Mucosa of descending colon (tissue), 3 donors: ENCODE results near the gene HOXC11. TPM values are rescaled to one million over a fixed set of nuclear protein-coding genes. Genes with fewer than 3 reads are reported as not detected.

Experiments used
- ATAC-seq: fragments of 200-7000 bp; cut with Tn5 transposase; one replicate; pipeline ENCODE4 v1.9.1; 2020; ENCODE audit warnings: mild to moderate bottlenecking, moderate library complexity
- DNase-seq, 3 donors: peaks; one replicate each; pipeline ENCODE4 v3.0.0-alpha.2; 2020
- H3K36me3 ChIP-seq: fragments of 200-600 bp; one replicate; pipeline ENCODE4 v1.8.0; 2021; ENCODE audit warnings: low read depth, mild to moderate bottlenecking
- H3K4me1 ChIP-seq: fragments of 200-600 bp; one replicate; pipeline ENCODE4 v1.8.0; 2021; ENCODE audit warnings: low read depth, mild to moderate bottlenecking
- H3K4me3 ChIP-seq: fragments of 200-600 bp; one replicate; pipeline ENCODE4 v1.8.0; 2021; ENCODE audit warnings: mild to moderate bottlenecking
- H3K9me3 ChIP-seq: fragments of 200-600 bp; one replicate; pipeline ENCODE4 v1.8.0; 2021; ENCODE audit warnings: mild to moderate bottlenecking
- intact Hi-C, 2 donors: fragments of 100-400 bp; cut with DNase I in 1 of 2; cut with micrococcal nuclease in 1 of 2; formaldehyde crosslinking; loops; one replicate each; pipeline versions ENCODE4 v1.11.0 to v1.11.1; 2022; cut with DNase I, micrococcal nuclease
- total RNA-seq, 3 donors: library from RNA; stranded (reverse); fragmentation: NEBNext Ultra II Directional in 2 of 3; extraction: Animal tissue kit (Norgen Biotek cat#: 25700) in 2 of 3; gene quantifications; one replicate each; pipeline versions ENCODE4 v1.2.1 to v1.2.4, GENCODE V29; 2021 to 2023
- TF ChIP-seq, protein P1 (sequence below): fragments of 200-600 bp; IDR thresholded peaks from one replicate; pipeline ENCODE4 v1.8.0; 2022; ENCODE audit warnings: antibody characterized with exemption, mild to moderate bottlenecking
- donor health status: DM: no; HTN: no; CAD: no; lungs with moderate emphysema.
- donor health status: DM: no; HTN: no; CAD: no.
- donor health status: DM: no; HTN: yes; CAD: no.

The HOXC11 gene
- total RNA-seq, 3 donors from 2014 or later: not detected

DNA sequence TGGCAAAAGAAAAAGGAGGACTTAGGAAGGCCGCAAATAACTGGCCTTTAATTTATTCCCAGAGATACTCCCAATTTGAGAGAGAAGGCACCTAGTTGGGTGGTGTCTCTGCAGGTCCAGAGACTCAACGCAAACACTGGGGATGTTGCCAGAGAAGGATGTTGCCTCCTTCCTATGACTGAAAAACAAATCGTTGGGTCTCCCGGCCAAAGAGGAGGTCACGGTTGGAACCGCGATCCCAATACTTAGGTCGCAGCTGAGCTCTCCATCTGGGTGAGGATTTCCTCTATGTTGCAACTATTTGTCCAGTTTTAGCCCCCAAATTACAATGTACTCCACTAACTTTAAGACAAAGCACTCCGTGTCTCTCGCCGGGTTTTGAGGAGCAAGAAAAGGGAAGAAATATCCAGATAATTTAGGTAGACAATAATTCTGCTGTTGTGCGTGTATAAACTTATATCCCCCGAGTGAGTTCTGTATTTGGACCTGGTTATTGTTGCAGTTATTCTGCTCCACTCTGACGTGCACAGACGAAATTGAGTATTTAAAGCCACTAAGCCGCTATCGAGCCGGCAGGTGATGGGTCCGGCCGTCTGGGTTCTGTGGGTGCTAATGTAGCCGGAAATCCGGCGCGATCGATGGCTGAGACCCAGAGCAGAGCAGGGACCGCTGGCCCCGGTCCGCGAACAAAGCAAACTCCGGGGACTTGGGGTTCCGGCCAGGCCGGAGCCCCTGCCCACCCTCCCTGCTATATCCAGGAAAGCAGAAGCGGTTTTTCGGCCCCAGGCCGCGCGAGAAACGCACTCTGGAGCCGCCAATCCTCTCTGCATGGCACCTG lies 12.5 kb upstream of the HOXC11 start:
- TF ChIP-seq, protein P1, sequence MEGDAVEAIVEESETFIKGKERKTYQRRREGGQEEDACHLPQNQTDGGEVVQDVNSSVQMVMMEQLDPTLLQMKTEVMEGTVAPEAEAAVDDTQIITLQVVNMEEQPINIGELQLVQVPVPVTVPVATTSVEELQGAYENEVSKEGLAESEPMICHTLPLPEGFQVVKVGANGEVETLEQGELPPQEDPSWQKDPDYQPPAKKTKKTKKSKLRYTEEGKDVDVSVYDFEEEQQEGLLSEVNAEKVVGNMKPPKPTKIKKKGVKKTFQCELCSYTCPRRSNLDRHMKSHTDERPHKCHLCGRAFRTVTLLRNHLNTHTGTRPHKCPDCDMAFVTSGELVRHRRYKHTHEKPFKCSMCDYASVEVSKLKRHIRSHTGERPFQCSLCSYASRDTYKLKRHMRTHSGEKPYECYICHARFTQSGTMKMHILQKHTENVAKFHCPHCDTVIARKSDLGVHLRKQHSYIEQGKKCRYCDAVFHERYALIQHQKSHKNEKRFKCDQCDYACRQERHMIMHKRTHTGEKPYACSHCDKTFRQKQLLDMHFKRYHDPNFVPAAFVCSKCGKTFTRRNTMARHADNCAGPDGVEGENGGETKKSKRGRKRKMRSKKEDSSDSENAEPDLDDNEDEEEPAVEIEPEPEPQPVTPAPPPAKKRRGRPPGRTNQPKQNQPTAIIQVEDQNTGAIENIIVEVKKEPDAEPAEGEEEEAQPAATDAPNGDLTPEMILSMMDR: no peak
- H3K4me1 ChIP-seq: no peaks in the 10 kb centered on the region
- no peak overlapping the region for H3K4me3 ChIP-seq
- no peaks in the 10 kb centered on the region for H3K36me3 ChIP-seq
- H3K9me3 ChIP-seq: no peaks in the 10 kb centered on the region
- intact Hi-C loops: no loop called here
- ATAC-seq: no peak
- no peak for DNase-seq

DNA sequence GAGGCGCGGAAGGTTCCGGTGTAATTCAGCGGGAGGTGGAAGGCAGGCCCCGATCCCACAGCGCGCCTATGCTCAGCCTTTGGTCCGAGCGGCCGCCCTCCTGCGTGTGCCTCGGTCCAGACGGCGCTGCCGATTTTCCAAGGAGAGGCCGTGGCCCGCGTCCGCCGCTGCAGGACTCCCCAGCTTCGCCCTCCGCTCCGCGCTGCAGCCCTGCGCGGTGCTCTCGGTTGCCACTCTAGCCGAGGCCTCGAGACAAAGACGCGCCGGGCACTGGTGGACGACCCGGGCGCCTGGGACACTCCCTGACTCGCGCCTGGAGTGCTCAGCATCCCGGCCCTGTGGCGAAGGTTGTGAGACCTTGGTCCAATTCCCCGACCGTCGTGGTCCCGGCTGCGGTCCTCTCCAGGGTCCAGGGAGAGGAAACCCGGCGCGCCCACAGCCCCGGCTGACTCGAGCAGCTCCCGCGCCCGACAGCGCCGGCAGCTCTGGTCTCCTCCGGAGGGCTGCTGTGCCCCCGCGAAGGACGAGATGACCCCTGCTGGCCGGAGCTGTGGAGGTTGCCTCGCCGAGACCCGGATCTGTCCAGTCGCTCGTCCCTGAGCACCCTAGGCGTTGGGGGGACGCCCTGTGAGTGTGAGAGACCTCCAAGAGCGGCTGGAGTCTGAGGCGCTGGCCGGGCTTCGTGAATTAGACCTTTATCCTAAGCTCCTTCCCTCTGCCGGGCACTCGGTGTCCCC lies 11.7 kb upstream of the HOXC11 start:
- no peak for DNase-seq
- H3K9me3 ChIP-seq: no peaks in the 10 kb centered on the region
- intact Hi-C loops: no loop called here
- no peak overlapping the region for H3K4me3 ChIP-seq
- no peak for ATAC-seq
- TF ChIP-seq, protein P1: no peak
- no peaks in the 10 kb centered on the region for H3K4me1 ChIP-seq
- no peaks in the 10 kb centered on the region for H3K36me3 ChIP-seq

DNA sequence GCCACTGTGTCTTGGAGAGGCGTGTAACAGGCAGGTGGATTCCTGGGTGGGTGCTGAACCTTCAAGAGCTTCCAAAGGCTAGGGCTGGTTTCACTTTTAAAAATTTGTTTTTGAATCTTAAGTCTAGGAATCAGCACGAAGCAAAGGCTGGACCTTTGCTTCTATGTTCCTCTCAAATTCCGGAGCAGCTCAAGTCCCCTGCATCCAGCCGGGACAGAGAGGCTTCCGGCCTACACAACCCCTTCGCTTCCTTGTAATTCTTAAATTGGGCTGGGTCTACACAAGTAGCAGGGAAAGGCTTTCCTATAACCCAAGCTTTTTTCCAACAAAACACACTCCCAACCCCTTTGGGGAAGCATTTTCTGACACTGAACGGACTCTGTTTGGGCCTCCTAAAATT lies 9.9 kb upstream of the HOXC11 start:
- TF ChIP-seq, protein P1: no peak

DNA sequence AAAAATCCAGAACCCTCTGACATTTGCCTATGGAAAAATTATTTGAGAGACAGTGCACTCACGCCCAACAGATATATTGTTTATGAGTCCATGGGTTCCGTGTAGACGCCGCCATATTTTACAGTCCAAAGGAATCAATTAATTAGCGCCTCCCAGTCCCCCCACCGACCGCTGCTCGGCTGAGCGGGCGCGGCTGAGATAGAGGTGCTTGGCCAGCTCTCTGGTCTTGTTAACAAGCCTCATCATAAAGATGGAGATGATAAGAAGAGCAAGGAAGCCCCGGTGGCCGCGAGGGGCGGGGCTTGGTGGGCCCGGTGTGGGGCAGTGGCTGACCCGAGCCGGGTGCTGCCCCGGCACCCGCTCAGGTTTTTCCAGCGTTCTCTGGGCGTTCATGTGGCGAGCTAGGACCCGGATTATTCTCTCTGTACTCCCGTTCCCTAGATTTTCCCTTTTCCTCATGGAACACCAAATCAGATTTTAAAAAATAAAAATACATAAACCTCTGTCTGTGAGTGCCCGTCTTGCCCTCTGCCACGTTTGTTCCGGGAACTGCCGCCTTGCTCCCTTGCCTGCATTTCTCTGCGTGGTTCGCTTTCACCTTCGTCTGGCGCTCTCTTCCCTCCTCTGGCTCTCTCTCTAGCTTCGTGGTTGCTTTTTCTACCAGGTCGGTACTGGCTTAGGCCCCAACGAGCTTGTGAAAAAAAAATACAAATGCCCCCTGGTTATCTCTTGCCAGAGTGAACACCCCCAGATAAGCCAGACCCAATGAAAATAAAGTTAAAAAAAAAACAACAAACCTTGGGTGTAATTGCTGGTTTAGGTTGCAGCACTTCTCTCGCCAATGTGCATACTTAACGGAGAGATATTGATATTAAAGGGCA lies 9.3 kb upstream of the HOXC11 start:
- no peaks in the 10 kb centered on the region for H3K36me3 ChIP-seq
- intact Hi-C loops: no loop called here
- DNase-seq (no peak), ATAC-seq (no peak)
- TF ChIP-seq, protein P1: no peak
- no peaks in the 10 kb centered on the region for H3K4me1 ChIP-seq
- H3K9me3 ChIP-seq: no peaks in the 10 kb centered on the region
- no peak overlapping the region for H3K4me3 ChIP-seq

More for the DNA sequence above, 9.9 kb upstream of the HOXC11 start:
- H3K4me1 ChIP-seq: no peaks in the 10 kb centered on the region
- H3K4me3 ChIP-seq: no peak overlapping the region
- intact Hi-C loops: no loop called here
- ATAC-seq: no peak
- no peaks in the 10 kb centered on the region for H3K9me3 ChIP-seq
- H3K36me3 ChIP-seq: no peaks in the 10 kb centered on the region
- no peak for DNase-seq

DNA sequence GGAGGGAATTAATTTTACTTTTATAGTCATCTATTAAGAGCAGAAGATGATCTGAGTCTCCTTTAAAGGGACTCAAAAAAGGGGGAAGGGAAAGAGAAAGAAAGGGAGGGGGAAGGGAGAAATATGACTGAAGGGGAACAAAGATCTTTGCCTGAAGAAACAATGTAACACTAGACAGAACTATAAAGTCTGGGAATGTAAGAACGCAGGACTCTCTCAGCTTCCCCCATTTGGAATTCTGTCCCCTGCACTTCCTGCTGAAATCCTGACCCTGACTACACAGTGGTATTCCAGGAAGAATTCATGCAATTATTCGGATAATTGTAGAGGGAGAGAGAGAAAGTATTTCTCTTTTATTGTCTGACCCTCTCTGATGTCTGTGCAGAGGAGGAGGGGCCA lies 8.6 kb upstream of the HOXC11 start:
- Histone ChIP-seq H3K4me3 (no peak overlapping the region), H3K4me1 (no peaks in the 10 kb centered on the region), H3K36me3 (no peaks in the 10 kb centered on the region), H3K9me3 (no peaks in the 10 kb centered on the region)
- intact Hi-C loops: no loop called here
- TF ChIP-seq, protein P1: no peak
- DNase-seq (no peak), ATAC-seq (no peak)
